Endothelial cell of umbilical vein (primary cell): Measurements from ENCODE around the gene PGLYRP1. TPM values are rescaled to one million over a fixed set of nuclear protein-coding genes. Genes with fewer than 3 reads are reported as not detected.

Experiments used
- BruUV-seq: library from RNA; stranded (reverse); fragments of 400-500 nt; replicated peaks from 2 replicates; lab custom pipeline; 2021; lab: Mats Ljungman, UMichigan
- CTCF ChIA-PET: fragments of 300-600, 350-600 bp; sonication (Branson Sonifier 250); formaldehyde crosslinking; loops from one replicate; lab custom pipeline; 2021; ENCODE audit warnings: antibody characterized with exemption, inconsistent platforms; lab: Charles Lee
- POLR2A ChIA-PET: fragments of 300-600, 350-600 bp; sonication (Branson Sonifier 250); formaldehyde crosslinking; loops from one replicate; lab custom pipeline; 2021; ENCODE audit warnings: antibody characterized with exemption, inconsistent platforms; lab: Charles Lee
- DNase-seq: peaks from one replicate; pipeline ENCODE4 v3.0.0-alpha.2; 2011; ENCODE audit warnings: low read depth, low spot score
- FAIRE-seq: peaks from 2 replicates; lab custom pipeline; 2011; peaks lifted over from hg19 to GRCh38; lab: Jason Lieb, UNC
- H2AFZ ChIP-seq: 2 replicates; pipeline ENCODE4 v1.6.0; 2012; ENCODE audit warnings: low read depth, low read length, control low read depth, inconsistent platforms
- H3K27ac ChIP-seq: 2 replicates; pipeline ENCODE4 v1.5.1; 2011; ENCODE audit warnings: low read depth, mild to moderate bottlenecking, control low read depth, low read length, moderate library complexity; ENCODE audit not compliant: insufficient read depth
- H3K27me3 ChIP-seq, 2 experiments: 2 replicates each; pipeline versions ENCODE4 v1.6.0 to v1.6.1; 2011; ENCODE audit warnings: low read length in 2 of 2, mixed read lengths in 1 of 2; ENCODE audit not compliant: control insufficient read depth in 2 of 2, insufficient read depth in 2 of 2
- H3K36me3 ChIP-seq, 2 experiments: 2 replicates in 1 of 2; 3 replicates in 1 of 2; pipeline ENCODE4 v1.5.1; 2011; ENCODE audit warnings: low read length in 2 of 2, mild to moderate bottlenecking in 1 of 2, moderate library complexity in 1 of 2; ENCODE audit not compliant: control insufficient read depth in 2 of 2, insufficient read depth in 2 of 2; ENCODE audit errors: extremely low read depth in 1 of 2
- H3K4me1 ChIP-seq: 3 replicates; pipeline ENCODE4 v1.5.1; 2011; ENCODE audit warnings: mild to moderate bottlenecking, low read length; ENCODE audit not compliant: control insufficient read depth, insufficient read depth; ENCODE audit errors: extremely low read depth
- H3K4me2 ChIP-seq: 2 replicates; pipeline ENCODE4 v1.6.1; 2011; ENCODE audit warnings: low read length, control low read depth, mixed read lengths; ENCODE audit not compliant: insufficient read depth
- H3K4me3 ChIP-seq, 3 experiments: fragments of 200-600 bp in 1 of 3; sonication (generic), shearing (Covaris generic) in 1 of 3; replicated peaks in 1 of 3; 2 replicates each; pipeline ENCODE4 v1.5.1; 2011 to 2016; ENCODE audit warnings: control low read depth in 3 of 3, low read length in 3 of 3, mild to moderate bottlenecking in 2 of 3, inconsistent platforms in 1 of 3, low read depth in 1 of 3, moderate library complexity in 1 of 3; ENCODE audit not compliant: insufficient read depth in 1 of 3
- H3K79me2 ChIP-seq: 2 replicates; pipeline ENCODE4 v1.6.0; 2012; ENCODE audit warnings: low read length, inconsistent platforms; ENCODE audit not compliant: control insufficient read depth, insufficient read depth
- H3K9ac ChIP-seq: replicated peaks from 2 replicates; pipeline ENCODE3; 2011; ENCODE audit warnings: low read length, control low read depth; ENCODE audit not compliant: insufficient read depth; ENCODE audit errors: extremely low read depth
- H3K9me1 ChIP-seq: replicated peaks from 3 replicates; pipeline ENCODE4 v1.6.0; 2011; ENCODE audit warnings: mild to moderate bottlenecking, low read length; ENCODE audit not compliant: control insufficient read depth, insufficient read depth; ENCODE audit errors: extremely low read depth
- H3K9me3 ChIP-seq: replicated peaks from 2 replicates; pipeline ENCODE4 v1.5.1; 2012; ENCODE audit warnings: low read length, inconsistent platforms; ENCODE audit not compliant: control insufficient read depth, insufficient read depth
- H4K20me1 ChIP-seq: replicated peaks from 2 replicates; pipeline ENCODE3; 2011; ENCODE audit warnings: mild to moderate bottlenecking, low read length; ENCODE audit not compliant: control insufficient read depth, insufficient read depth; ENCODE audit errors: extremely low read depth
- CTCF ChIP-seq, 2 donors: IDR thresholded peaks; 1 replicate in 1 of 2; 2 replicates in 1 of 2; pipeline ENCODE4 v1.5.1; 2011; ENCODE audit warnings: low read length in 2 of 2, mild to moderate bottlenecking in 2 of 2, moderate library complexity in 2 of 2, control low read depth in 1 of 2, inconsistent platforms in 1 of 2, low read depth in 1 of 2; ENCODE audit not compliant: insufficient read depth in 1 of 2; ENCODE audit errors: extremely low read depth in 1 of 2
- EZH2 ChIP-seq: IDR thresholded peaks from 2 replicates; pipeline ENCODE4 v1.6.1; 2012; ENCODE audit warnings: borderline replicate concordance, low read depth, mild to moderate bottlenecking, moderate library complexity, low read length, inconsistent platforms; ENCODE audit not compliant: severe bottlenecking
- FOS ChIP-seq: IDR thresholded peaks from 2 replicates; pipeline ENCODE4 v1.6.1; 2011; ENCODE audit warnings: mild to moderate bottlenecking, low read length, moderate library complexity, borderline replicate concordance; ENCODE audit not compliant: insufficient read depth
- GATA2 ChIP-seq: IDR thresholded peaks from 2 replicates; pipeline ENCODE4 v1.7.0; 2011; ENCODE audit warnings: low read depth, mild to moderate bottlenecking, moderate library complexity, mixed read lengths, low read length; ENCODE audit not compliant: insufficient read length, insufficient read depth
- JUN ChIP-seq: IDR thresholded peaks from 2 replicates; pipeline ENCODE4 v1.6.1; 2011; ENCODE audit warnings: borderline replicate concordance, low read depth; ENCODE audit not compliant: insufficient read length, insufficient read depth
- MAX ChIP-seq: IDR thresholded peaks from 2 replicates; pipeline ENCODE4 v1.6.1; 2011; ENCODE audit not compliant: insufficient read depth, insufficient read length
- MYC ChIP-seq: IDR thresholded peaks from one replicate; pipeline ENCODE4 v1.6.1; 2011; ENCODE audit warnings: mild to moderate bottlenecking, low read depth, low read length
- POLR2A ChIP-seq: IDR thresholded peaks from 2 replicates; pipeline ENCODE4 v1.6.1; 2012; ENCODE audit warnings: low read depth, mild to moderate bottlenecking, control low read depth, low read length
- POLR2AphosphoS5 ChIP-seq: IDR thresholded peaks from 2 replicates; pipeline ENCODE4 v1.6.1; 2012; ENCODE audit warnings: low read depth, mild to moderate bottlenecking, control low read depth, low read length, moderate library complexity; ENCODE audit not compliant: insufficient read depth
- dilution Hi-C: fragments of 300-500 bp; cut with MboI; formaldehyde crosslinking; loops from one replicate; pipeline ENCODE4 v1.15.0; 2019; ENCODE audit warnings: low sequenced_read_pairs; ENCODE audit not compliant: extremely low pct_ligation_motif_present
- intact Hi-C: fragments of 100-400 bp; cut with micrococcal nuclease; formaldehyde crosslinking; loops from one replicate; pipeline ENCODE4 v1.10.0; 2022
- polyA plus RNA-seq, 4 experiments: library from polyadenylated mRNA; depleted of rRNA in 3 of 4; stranded (reverse) in 3 of 4; unstranded in 1 of 4; fragments of >200 nt; gene quantifications; 2 replicates each; pipeline versions ENCODE4 v1.2.1 to v1.2.3, GENCODE V29; 2011 to 2012; ENCODE audit warnings: missing spikeins in 1 of 4
- total RNA-seq: library from RNA; stranded (reverse); gene quantifications from 2 replicates; pipeline ENCODE4 v1.2.3, GENCODE V29; 2021

Gene PGLYRP1
- total and polyA plus RNA-seq, 2 donors (not counting 3 experiments of a cell fraction or from before 2014, with no cell fraction given) = not detected

- H3K4me1 ChIP-seq = peaks cover 31% of the 10 kb centered on the region
- H3K9me1 ChIP-seq = no peaks in the 10 kb centered on the region
- H3K27me3 ChIP-seq = peaks cover 5 to 10% of the 10 kb centered on the region in 2 experiments
- ChIA-PET CTCF (interaction anchor here (0.8 to 1.6 kb wide), 9 partner anchors 8 to 253 kb away, joined by 3 to 39 read pairs (median 4); no protein-coding TSS in a partner anchor), POLR2A (no interaction called here)
- dilution Hi-C loops (no loop called here), intact Hi-C loops (no loop called here)
- BruUV-seq = no TSS peak
- no peak overlapping the region for H3K9ac ChIP-seq
- H4K20me1 ChIP-seq = no peaks in the 10 kb centered on the region
- H3K4me3 ChIP-seq = no peak overlapping the region
- DNase-seq (peak; percentile 89), FAIRE-seq (peak; percentile 96)
- no peaks in the 10 kb centered on the region for H3K36me3 ChIP-seq
- no peaks in the 10 kb centered on the region for H3K79me2 ChIP-seq
- no peaks in the 10 kb centered on the region for H3K9me3 ChIP-seq
- TF ChIP-seq EZH2 = no peak
- TF ChIP-seq GATA2 = peak; percentile 75
- TF ChIP-seq FOS = peak; percentile 75
- TF ChIP-seq JUN = peak; percentile 87
- TF ChIP-seq POLR2AphosphoS5 = no peak
- TF ChIP-seq POLR2A = no peak
- no peak for TF ChIP-seq MYC
- TF ChIP-seq MAX = no peak
- TF ChIP-seq CTCF (IDR thresholded peaks at IDR 0.05; ENCODE audit: extremely low read depth in 1 of 2, insufficient read depth in 1 of 2, low read depth in 1 of 2, low read length in 2 of 2) = no peak
- peak overlapping the region; percentile 45 for H3K27ac ChIP-seq
- peak overlapping the region; percentile 38 for H3K4me2 ChIP-seq
- H2AFZ ChIP-seq = no peak overlapping the region
Measured at GRCh38 chr19:46069806-46070341, 47.0 kb upstream of the PGLYRP1 start.
